ENCODE measurements around the gene NIT2. TPM values are rescaled to one million over a fixed set of nuclear protein-coding genes. Genes with fewer than 3 reads are reported as not detected.

Gene NIT2
- total RNA-seq, 2 donors from 2014 or later, result 53.5 to 61.0 TPM

GRCh38 chr3:100402256-100402655 is 67.7 kb downstream of the NIT2 start:
- peak overlapping the region; percentile 24 to 96 for H3K27ac Mint-ChIP-seq
- DNase-seq (ENCODE audit: low spot score in 2 of 2), result no peak
- H3K9me3 Mint-ChIP-seq, result peaks cover 0 to under 1% of the 10 kb centered on the region in 2 donors
- ATAC-seq, result no peak
- peaks cover 23 to 49% of the 10 kb centered on the region in 2 donors for H3K36me3 Mint-ChIP-seq

DNA sequence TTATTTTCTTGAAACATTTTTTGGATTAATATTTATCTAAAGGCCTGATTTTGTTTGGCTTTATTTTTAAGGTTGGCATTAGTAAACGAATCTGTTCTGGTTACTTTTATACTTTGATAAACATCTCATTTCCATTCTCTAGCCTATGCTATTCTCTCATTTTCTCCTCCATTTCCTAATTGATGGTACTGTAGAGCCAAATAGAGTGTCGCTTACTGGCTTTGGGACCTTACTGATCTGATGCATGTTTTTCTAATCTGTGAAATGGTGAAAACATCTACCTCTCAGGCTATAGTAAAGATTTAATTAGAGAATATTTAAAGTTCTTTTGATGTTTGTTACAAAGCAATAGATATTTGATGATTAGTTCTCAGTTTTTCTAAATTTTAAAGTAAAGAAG is 68.3 kb downstream of the NIT2 start:
- Mint-ChIP-seq H3K36me3 (peaks cover 29 to 50% of the 10 kb centered on the region in 2 donors), H3K9me3 (peaks cover 6 to 7% of the 10 kb centered on the region in 2 donors), H3K27ac (peak overlapping the region; percentile 90 to 96)
- ATAC-seq (no peak), DNase-seq (ENCODE audit: low spot score in 2 of 2) (no peak)

DNA sequence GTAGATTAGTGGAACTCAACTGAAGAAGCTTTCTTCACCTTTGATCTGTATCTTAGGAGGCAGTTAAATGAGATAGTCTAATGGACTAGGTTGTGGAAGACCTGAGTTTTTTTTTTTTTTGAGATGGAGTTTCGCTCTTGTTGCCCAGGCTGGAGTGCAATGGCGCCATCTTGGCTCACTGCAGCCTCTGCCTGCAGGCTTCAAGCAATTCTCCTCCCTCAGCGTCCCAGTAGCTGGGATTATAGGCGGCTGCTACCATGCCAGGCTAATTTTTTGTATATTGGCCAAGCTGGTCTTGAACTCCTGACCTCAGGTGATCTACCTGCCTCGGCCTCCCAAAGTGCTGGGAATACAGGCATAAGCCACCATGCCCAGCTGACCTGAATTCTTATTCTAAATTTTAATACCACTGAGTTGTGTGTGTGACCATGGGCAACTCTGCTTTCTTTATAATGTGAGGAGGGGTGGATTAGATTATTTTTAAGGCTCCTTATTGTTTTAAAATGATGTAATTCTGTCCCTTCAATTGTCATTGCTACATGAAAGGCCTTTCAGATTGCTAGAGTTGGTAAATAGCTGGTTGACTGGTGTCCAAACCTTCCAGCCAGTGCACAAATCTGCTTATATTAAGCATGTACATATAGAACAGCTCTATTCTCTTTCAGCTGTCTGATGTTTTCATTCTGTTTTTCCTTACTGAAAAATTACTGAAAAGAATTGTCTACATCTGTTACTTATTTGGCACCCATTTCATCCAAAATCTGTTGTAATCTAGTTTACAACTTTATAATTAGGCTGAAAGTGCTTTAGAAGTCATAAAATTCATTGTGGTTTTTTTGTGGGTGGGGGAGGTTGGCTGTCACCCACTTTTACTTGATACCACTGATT is 69.0 kb downstream of the NIT2 start:
- Mint-ChIP-seq H3K27ac (no peak overlapping the region), H3K9me3 (peaks cover 6 to 7% of the 10 kb centered on the region in 2 donors), H3K36me3 (peaks cover 32 to 55% of the 10 kb centered on the region in 2 donors)
- DNase-seq (ENCODE audit: low spot score in 2 of 2) (no peak), ATAC-seq (no peak)

- H3K9me3 Mint-ChIP-seq, result peaks cover 6 to 7% of the 10 kb centered on the region in 2 donors
- no peak for ATAC-seq
- peaks cover 32 to 59% of the 10 kb centered on the region in 2 donors for H3K36me3 Mint-ChIP-seq
- no peak for DNase-seq (ENCODE audit: low spot score in 2 of 2)
- no peak overlapping the region for H3K27ac Mint-ChIP-seq
These were observed 69.6 kb downstream of the NIT2 start for GRCh38 chr3:100404250-100404548.

- peaks cover 33 to 68% of the 10 kb centered on the region in 2 donors for H3K36me3 Mint-ChIP-seq
- no peak overlapping the region for H3K27ac Mint-ChIP-seq
- ATAC-seq (no peak), DNase-seq (ENCODE audit: low spot score in 2 of 2) (no peak)
- peaks cover 20 to 23% of the 10 kb centered on the region in 2 donors for H3K9me3 Mint-ChIP-seq
These were observed 72.6 kb downstream of the NIT2 start for GRCh38 chr3:100407164-100407563.

- ATAC-seq (no peak), DNase-seq (ENCODE audit: low spot score in 2 of 2) (no peak)
- Mint-ChIP-seq H3K36me3 (peaks cover 38 to 70% of the 10 kb centered on the region in 2 donors), H3K27ac (no peak overlapping the region), H3K9me3 (peaks cover 26 to 28% of the 10 kb centered on the region in 2 donors)
These were observed 73.5 kb downstream of the NIT2 start for GRCh38 chr3:100407977-100408532.

Other genes with a start within 250 kb of the NIT2 start
- gene FILIP1L, start 220.3 kb upstream of the NIT2 start, total RNA-seq, result under 1 TPM; 0.08 to 0.09 TPM
- gene TBC1D23, start 73.8 kb upstream of the NIT2 start, total RNA-seq, result 10 to 100 TPM; 16.9 to 21.6 TPM
- gene TOMM70, start 66.3 kb downstream of the NIT2 start, total RNA-seq, result 10 to 100 TPM; 47.2 to 52.8 TPM
- 1 to 10 TPM; 1.9 to 2.0 TPM for gene LNP1, start 66.8 kb downstream of the NIT2 start, total RNA-seq
- gene TMEM45A, start 157.9 kb downstream of the NIT2 start, total RNA-seq, result 1 to 10 TPM in 1 of 2 donors, under 1 TPM in 1; 0.36 to 6.6 TPM

Measured in activated naive CD4-positive, alpha-beta T cell treated with anti-CD3 and anti-CD28 coated beads, Interleukin-2, amount 50 U/mL, for 72 hours (primary cell).